HG03066 (cell line): Measurements from ENCODE around the gene TBCD.
A peak's percentile ranks its signal among the peaks of the same experiment; 100 is the strongest.

Experiments
- ATAC-seq: cut with Tn5 transposase; IDR thresholded peaks from one replicate; pipeline ENCODE4 v1.9.1; 2021; ENCODE audit warnings: low read depth; ENCODE audit not compliant: unreplicated experiment

TBCD gene

GRCh38 chr17:82863941-82864712, 112.3 kb downstream of the TBCD start:
- peak; percentile 80 for ATAC-seq

- ATAC-seq: no peak
These were observed 112.9 kb downstream of the TBCD start for GRCh38 chr17:82864713-82865248.

- ATAC-seq: no peak
These were observed 113.4 kb downstream of the TBCD start for GRCh38 chr17:82865274-82865673.

GRCh38 chr17:82865774-82866395, 114.0 kb downstream of the TBCD start:
- no peak for ATAC-seq

- no peak for ATAC-seq
These were observed 114.8 kb downstream of the TBCD start for GRCh38 chr17:82866590-82867191.

GRCh38 chr17:82867763-82868325, 116.0 kb downstream of the TBCD start:
- no peak for ATAC-seq

GRCh38 chr17:82868715-82869131, 116.9 kb downstream of the TBCD start:
- ATAC-seq: no peak

- no peak for ATAC-seq
These were observed 117.7 kb downstream of the TBCD start for GRCh38 chr17:82869536-82869935.

- ATAC-seq: no peak
These were observed 118.2 kb downstream of the TBCD start for GRCh38 chr17:82870091-82870491.

GRCh38 chr17:82870541-82870940, 118.7 kb downstream of the TBCD start:
- ATAC-seq: no peak

- peak; percentile 90 for ATAC-seq
These were observed 119.4 kb downstream of the TBCD start for GRCh38 chr17:82871056-82871775.

- no peak for ATAC-seq
These were observed 120.1 kb downstream of the TBCD start for GRCh38 chr17:82871776-82872561.

GRCh38 chr17:82872591-82873520, 121.0 kb downstream of the TBCD start:
- ATAC-seq: no peak

- no peak for ATAC-seq
These were observed 121.7 kb downstream of the TBCD start for GRCh38 chr17:82873521-82873920.

GRCh38 chr17:82874011-82874835, 122.4 kb downstream of the TBCD start:
- ATAC-seq: no peak

GRCh38 chr17:82875407-82875856, 123.6 kb downstream of the TBCD start:
- no peak for ATAC-seq

- no peak for ATAC-seq
These were observed 124.3 kb downstream of the TBCD start for GRCh38 chr17:82876149-82876548.
